C4-2B (cell line): ENCODE data around the gene FGF11.

Experiments
- ZFX ChIP-seq: fragments of 450-650 bp; IDR thresholded peaks from 2 replicates; pipeline ENCODE4 v1.6.1; 2017
- TF ChIP-seq, protein P1 (sequence below): fragments of 450-650 bp; conservative IDR thresholded peaks from 2 replicates; pipeline ENCODE4 v1.5.1; 2017; ENCODE audit warnings: mild to moderate bottlenecking

DNA sequence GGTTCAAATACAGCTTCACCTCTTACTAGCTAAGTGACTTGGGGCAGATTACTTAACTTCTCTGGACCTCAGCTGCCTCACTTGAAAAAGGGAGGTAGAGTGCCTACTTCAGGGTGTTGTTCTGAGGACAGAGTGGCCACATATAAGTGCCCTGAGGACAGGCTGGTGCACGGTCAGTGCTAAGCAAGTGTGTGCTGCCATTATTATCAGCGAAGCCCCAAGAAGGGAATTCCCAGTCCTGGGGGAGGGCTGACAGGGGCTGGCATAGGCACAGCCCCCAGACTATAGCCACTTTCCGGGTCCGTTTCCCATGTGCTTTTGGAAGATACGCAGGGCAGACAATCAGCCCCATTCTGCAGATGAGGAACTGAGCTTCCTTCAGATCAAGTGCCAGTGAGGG lies 37.6 kb downstream of the FGF11 start:
- TF ChIP-seq, protein P1, sequence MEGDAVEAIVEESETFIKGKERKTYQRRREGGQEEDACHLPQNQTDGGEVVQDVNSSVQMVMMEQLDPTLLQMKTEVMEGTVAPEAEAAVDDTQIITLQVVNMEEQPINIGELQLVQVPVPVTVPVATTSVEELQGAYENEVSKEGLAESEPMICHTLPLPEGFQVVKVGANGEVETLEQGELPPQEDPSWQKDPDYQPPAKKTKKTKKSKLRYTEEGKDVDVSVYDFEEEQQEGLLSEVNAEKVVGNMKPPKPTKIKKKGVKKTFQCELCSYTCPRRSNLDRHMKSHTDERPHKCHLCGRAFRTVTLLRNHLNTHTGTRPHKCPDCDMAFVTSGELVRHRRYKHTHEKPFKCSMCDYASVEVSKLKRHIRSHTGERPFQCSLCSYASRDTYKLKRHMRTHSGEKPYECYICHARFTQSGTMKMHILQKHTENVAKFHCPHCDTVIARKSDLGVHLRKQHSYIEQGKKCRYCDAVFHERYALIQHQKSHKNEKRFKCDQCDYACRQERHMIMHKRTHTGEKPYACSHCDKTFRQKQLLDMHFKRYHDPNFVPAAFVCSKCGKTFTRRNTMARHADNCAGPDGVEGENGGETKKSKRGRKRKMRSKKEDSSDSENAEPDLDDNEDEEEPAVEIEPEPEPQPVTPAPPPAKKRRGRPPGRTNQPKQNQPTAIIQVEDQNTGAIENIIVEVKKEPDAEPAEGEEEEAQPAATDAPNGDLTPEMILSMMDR = no peak
- no peak for TF ChIP-seq ZFX
